Neural progenitor cell (in vitro differentiated cells): ENCODE data around the gene NOTCH3. TPM values are rescaled to one million over a fixed set of nuclear protein-coding genes. Genes with fewer than 3 reads are reported as not detected.

Experiments used
- DNase-seq: peaks from one replicate; pipeline ENCODE4 v3.0.0-alpha.2; 2016; ENCODE audit warnings: low spot score
- H2AFZ ChIP-seq: fragments of 200-600 bp; sonication (generic); replicated peaks from 2 replicates; pipeline ENCODE4 v1.6.1; 2016; ENCODE audit warnings: antibody characterized with exemption
- H3F3A ChIP-seq: fragments of 200-600 bp; sonication (generic); 2 replicates; pipeline ENCODE4 v1.6.1; 2016; ENCODE audit warnings: antibody characterized with exemption, low read depth
- H3K27ac ChIP-seq: fragments of 200-600 bp; sonication (generic); 2 replicates; pipeline ENCODE4 v1.5.1; 2016; ENCODE audit warnings: mild to moderate bottlenecking
- H3K27me3 ChIP-seq: fragments of 200-600 bp; sonication (generic); 2 replicates; pipeline ENCODE4 v1.6.1; 2016; ENCODE audit warnings: mild to moderate bottlenecking, moderate library complexity
- H3K36me3 ChIP-seq: fragments of 200-600 bp; sonication (generic); 2 replicates; pipeline ENCODE4 v1.5.1; 2016
- H3K4me1 ChIP-seq: fragments of 200-600 bp; sonication (generic); 2 replicates; pipeline ENCODE4 v1.6.1; 2016; ENCODE audit warnings: mixed run types
- H3K4me2 ChIP-seq: fragments of 200-600 bp; sonication (generic); 2 replicates; pipeline ENCODE4 v1.6.1; 2016
- H3K4me3 ChIP-seq: fragments of 200-600 bp; sonication (generic); 2 replicates; pipeline ENCODE4 v1.5.1; 2016
- H3K79me2 ChIP-seq: fragments of 200-600 bp; sonication (generic); 2 replicates; pipeline ENCODE4 v1.6.1; 2016; ENCODE audit warnings: low read depth
- H3K9ac ChIP-seq: fragments of 200-600 bp; sonication (generic); 2 replicates; pipeline ENCODE4 v1.6.1; 2016
- H3K9me3 ChIP-seq: fragments of 200-600 bp; sonication (generic); 2 replicates; pipeline ENCODE4 v1.5.1; 2016; ENCODE audit warnings: low read depth
- H4K20me1 ChIP-seq: fragments of 200-600 bp; sonication (generic); 2 replicates; pipeline ENCODE4 v1.6.1; 2016; ENCODE audit warnings: low read depth
- H3K27ac Mint-ChIP-seq: 3 replicates; pipeline ENCODE4 v1.8.0; 2021; ENCODE audit warnings: mixed read lengths
- H3K27me3 Mint-ChIP-seq: 2 replicates; pipeline ENCODE4 v1.8.0; 2022; ENCODE audit warnings: low read depth, mild to moderate bottlenecking, inconsistent platforms, moderate library complexity, mixed read lengths; ENCODE audit not compliant: insufficient read depth
- H3K36me3 Mint-ChIP-seq: 3 replicates; pipeline ENCODE4 v1.8.0; 2021; ENCODE audit warnings: mixed read lengths
- H3K4me1 Mint-ChIP-seq: 3 replicates; pipeline ENCODE4 v1.8.0; 2021; ENCODE audit warnings: mixed read lengths
- H3K4me3 Mint-ChIP-seq: 3 replicates; pipeline ENCODE4 v1.8.0; 2021; ENCODE audit warnings: mild to moderate bottlenecking, moderate library complexity, mixed read lengths
- H3K9me3 Mint-ChIP-seq: 3 replicates; pipeline ENCODE4 v1.8.0; 2020; ENCODE audit warnings: mixed read lengths
- EZH2 ChIP-seq: fragments of 200-600 bp; sonication (generic); IDR thresholded peaks from 2 replicates; pipeline ENCODE4 v1.6.1; 2017; ENCODE audit warnings: antibody characterized with exemption, mild to moderate bottlenecking, moderate library complexity
- EZH2phosphoT487 ChIP-seq: fragments of 200-600 bp; sonication (generic); IDR thresholded peaks from 2 replicates; pipeline ENCODE4 v1.6.1; 2017; ENCODE audit warnings: antibody characterized with exemption
- total RNA-seq: library from RNA; depleted of rRNA; stranded (reverse); fragments of >200 nt; gene quantifications from 2 replicates; pipeline ENCODE4 v1.2.3, GENCODE V29; 2015; ENCODE audit warnings: low replicate concordance
- TF ChIP-seq, protein P1 (sequence below): fragments of 200-600 bp; sonication (generic); IDR thresholded peaks from 2 replicates; pipeline ENCODE4 v1.5.1; 2017; ENCODE audit warnings: antibody characterized with exemption, mild to moderate bottlenecking

NOTCH3 gene
- total RNA-seq, 1 donor from 2014 or later = 17.1 TPM

GRCh38 chr19:15115762-15116615, 84.8 kb downstream of the NOTCH3 start:
- Histone ChIP-seq H3K4me3 (no peak overlapping the region), H2AFZ (no peak overlapping the region), H3K4me1 (no peaks in the 10 kb centered on the region), H3K9me3 (no peaks in the 10 kb centered on the region), H3K36me3 (peaks cover 3% of the 10 kb centered on the region), H3K27me3 (no peaks in the 10 kb centered on the region), H3K4me2 (no peak overlapping the region), H3K9ac (no peak overlapping the region), H3K79me2 (no peaks in the 10 kb centered on the region), H3F3A (peaks cover 30% of the 10 kb centered on the region), H3K27ac (peak overlapping the region; percentile 63), H4K20me1 (no peaks in the 10 kb centered on the region)
- TF ChIP-seq EZH2 = no peak
- Mint-ChIP-seq H3K27me3 (no peaks in the 10 kb centered on the region), H3K36me3 (peaks cover 27% of the 10 kb centered on the region), H3K4me1 (no peaks in the 10 kb centered on the region), H3K9me3 (no peaks in the 10 kb centered on the region), H3K27ac (no peak overlapping the region), H3K4me3 (no peak overlapping the region)
- no peak for DNase-seq

- no peak overlapping the region for H3K4me2 ChIP-seq
- no peaks in the 10 kb centered on the region for H3K4me1 ChIP-seq
- H3K27me3 ChIP-seq = no peaks in the 10 kb centered on the region
- peaks cover 24% of the 10 kb centered on the region for H3K36me3 Mint-ChIP-seq
- no peak overlapping the region for H2AFZ ChIP-seq
- TF ChIP-seq EZH2 (no peak), EZH2phosphoT487 (no peak)
- TF ChIP-seq, protein P1, sequence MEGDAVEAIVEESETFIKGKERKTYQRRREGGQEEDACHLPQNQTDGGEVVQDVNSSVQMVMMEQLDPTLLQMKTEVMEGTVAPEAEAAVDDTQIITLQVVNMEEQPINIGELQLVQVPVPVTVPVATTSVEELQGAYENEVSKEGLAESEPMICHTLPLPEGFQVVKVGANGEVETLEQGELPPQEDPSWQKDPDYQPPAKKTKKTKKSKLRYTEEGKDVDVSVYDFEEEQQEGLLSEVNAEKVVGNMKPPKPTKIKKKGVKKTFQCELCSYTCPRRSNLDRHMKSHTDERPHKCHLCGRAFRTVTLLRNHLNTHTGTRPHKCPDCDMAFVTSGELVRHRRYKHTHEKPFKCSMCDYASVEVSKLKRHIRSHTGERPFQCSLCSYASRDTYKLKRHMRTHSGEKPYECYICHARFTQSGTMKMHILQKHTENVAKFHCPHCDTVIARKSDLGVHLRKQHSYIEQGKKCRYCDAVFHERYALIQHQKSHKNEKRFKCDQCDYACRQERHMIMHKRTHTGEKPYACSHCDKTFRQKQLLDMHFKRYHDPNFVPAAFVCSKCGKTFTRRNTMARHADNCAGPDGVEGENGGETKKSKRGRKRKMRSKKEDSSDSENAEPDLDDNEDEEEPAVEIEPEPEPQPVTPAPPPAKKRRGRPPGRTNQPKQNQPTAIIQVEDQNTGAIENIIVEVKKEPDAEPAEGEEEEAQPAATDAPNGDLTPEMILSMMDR = no peak
- H3K27ac ChIP-seq = no peak overlapping the region
- no peaks in the 10 kb centered on the region for H3K79me2 ChIP-seq
- H3K4me3 Mint-ChIP-seq = no peak overlapping the region
- H3K27ac Mint-ChIP-seq = no peak overlapping the region
- H3F3A ChIP-seq = peaks cover 30% of the 10 kb centered on the region
- peaks cover 3% of the 10 kb centered on the region for H3K36me3 ChIP-seq
- DNase-seq = no peak
- no peaks in the 10 kb centered on the region for H4K20me1 ChIP-seq
- no peaks in the 10 kb centered on the region for H3K9me3 Mint-ChIP-seq
- no peaks in the 10 kb centered on the region for H3K27me3 Mint-ChIP-seq
- no peaks in the 10 kb centered on the region for H3K4me1 Mint-ChIP-seq
- H3K4me3 ChIP-seq = no peak overlapping the region
- no peaks in the 10 kb centered on the region for H3K9me3 ChIP-seq
- H3K9ac ChIP-seq = no peak overlapping the region
These were observed 85.7 kb downstream of the NOTCH3 start for GRCh38 chr19:15115080-15115479.

DNA sequence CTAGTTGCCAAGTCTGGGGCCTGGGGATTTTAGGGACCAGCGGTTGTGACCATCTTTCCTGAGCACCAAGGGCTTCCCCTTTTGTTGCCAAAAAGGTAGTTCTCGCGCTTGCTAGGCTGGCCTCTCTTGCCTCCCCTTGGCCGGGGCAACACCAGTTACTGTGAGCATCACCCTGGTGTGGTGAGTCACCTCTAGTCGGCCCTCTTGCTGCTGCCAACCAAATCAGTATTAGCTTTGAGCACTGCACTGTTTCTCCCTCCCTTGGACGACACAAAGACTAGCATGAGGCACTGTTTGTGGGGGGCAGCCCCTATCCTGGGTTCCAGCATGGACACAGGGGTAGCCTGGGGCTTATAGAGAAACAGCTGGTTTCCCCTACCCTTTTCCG, 86.6 kb downstream of the NOTCH3 start:
- DNase-seq = no peak
- TF ChIP-seq, protein P1 = no peak
- no peak for TF ChIP-seq EZH2
- TF ChIP-seq EZH2phosphoT487 = no peak
- H3K27ac Mint-ChIP-seq = no peak overlapping the region
- Histone ChIP-seq H4K20me1 (no peaks in the 10 kb centered on the region), H2AFZ (no peak overlapping the region), H3K4me3 (no peak overlapping the region), H3K4me2 (no peak overlapping the region), H3F3A (peaks cover 30% of the 10 kb centered on the region), H3K27ac (no peak overlapping the region), H3K27me3 (no peaks in the 10 kb centered on the region), H3K9ac (no peak overlapping the region), H3K36me3 (peaks cover 3% of the 10 kb centered on the region), H3K79me2 (peaks cover 2% of the 10 kb centered on the region), H3K4me1 (no peaks in the 10 kb centered on the region), H3K9me3 (no peaks in the 10 kb centered on the region)
- H3K4me1 Mint-ChIP-seq = no peaks in the 10 kb centered on the region
- H3K27me3 Mint-ChIP-seq = no peaks in the 10 kb centered on the region
- H3K9me3 Mint-ChIP-seq = no peaks in the 10 kb centered on the region
- peaks cover 24% of the 10 kb centered on the region for H3K36me3 Mint-ChIP-seq
- H3K4me3 Mint-ChIP-seq = no peak overlapping the region
